Eye (tissue), 1 donor: Measurements from ENCODE around the gene FGF5.
"Not testable (repeated sequence)": the region's sequence is repeated elsewhere in the genome, so short reads cannot be mapped to it uniquely, and the experiment has no call there.

Experiments used
- DNase-seq: peaks from one replicate; pipeline ENCODE4 v3.0.0-alpha.2; 2015

Gene FGF5

GRCh38 chr4:80255329-80256095 is 11.0 kb upstream of the FGF5 start:
- DNase-seq = no peak

GRCh38 chr4:80257851-80258250 is 8.6 kb upstream of the FGF5 start:
- no peak for DNase-seq

DNA sequence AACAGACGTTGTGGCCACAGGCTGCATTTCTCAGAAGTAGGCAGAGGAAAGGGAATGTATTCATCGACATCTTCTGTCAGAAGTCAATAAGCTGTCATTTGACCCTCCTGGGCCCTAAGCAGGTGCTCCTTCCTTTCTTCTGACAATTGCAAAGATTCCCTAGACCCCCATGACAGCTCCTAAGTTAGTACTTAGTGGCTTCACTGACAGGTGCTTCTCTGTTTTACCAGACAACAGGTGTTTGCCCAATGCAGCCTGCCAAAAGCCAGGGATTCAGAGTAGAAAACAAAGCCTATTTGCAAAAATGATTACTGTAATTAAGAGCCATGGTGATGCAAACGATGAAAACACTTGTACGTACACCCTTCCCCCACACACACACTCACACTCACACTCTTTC is 7.5 kb upstream of the FGF5 start:
- DNase-seq = no peak

DNA sequence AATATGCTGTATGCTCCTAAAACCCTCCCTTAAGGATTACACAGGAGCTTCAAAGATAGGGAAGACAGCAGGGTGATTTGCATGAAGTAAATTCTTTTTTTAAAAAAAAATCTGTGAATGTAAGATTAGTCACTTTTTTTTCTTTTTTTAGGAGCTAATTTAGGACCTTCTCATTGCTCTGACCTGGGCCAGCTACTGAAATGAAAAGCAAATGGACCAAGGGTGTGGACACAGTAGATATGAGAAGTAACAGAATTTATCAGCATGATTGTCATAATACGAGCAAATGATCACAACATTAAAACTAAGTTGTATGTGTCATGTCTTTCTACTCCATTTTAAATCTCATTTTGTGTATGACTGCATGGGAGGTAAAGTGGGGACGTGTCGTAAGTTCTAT is 6.6 kb upstream of the FGF5 start:
- no peak for DNase-seq

DNA sequence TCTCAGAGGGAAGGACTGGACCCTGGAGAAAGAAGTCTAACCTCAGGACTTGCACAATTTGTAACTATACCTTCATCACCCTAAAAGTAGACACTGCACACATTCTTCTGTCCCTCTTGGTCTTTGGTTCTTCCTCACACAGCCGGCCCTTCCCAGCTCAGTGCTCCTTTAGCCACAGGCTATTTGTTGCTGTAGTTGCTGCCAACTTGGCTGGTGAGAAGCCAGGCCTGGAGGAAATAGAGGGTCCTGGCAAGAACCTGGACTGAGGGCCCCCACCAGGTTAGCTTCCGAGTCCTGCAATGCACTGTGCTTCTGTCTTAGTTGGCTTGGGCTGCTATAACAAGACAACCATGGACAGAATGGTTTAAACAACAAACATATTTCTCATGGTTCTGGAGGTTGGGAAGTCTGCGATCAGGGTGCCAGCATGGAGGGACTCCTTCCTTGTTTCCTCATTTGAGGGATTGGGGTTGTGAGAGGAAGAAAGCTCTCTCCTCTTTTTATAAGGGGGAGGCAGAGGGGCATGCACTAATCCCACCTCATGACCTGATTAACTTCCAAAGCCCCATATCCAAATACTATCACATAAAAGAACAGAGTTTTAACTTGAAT is 4.4 kb upstream of the FGF5 start:
- DNase-seq = no peak

DNA sequence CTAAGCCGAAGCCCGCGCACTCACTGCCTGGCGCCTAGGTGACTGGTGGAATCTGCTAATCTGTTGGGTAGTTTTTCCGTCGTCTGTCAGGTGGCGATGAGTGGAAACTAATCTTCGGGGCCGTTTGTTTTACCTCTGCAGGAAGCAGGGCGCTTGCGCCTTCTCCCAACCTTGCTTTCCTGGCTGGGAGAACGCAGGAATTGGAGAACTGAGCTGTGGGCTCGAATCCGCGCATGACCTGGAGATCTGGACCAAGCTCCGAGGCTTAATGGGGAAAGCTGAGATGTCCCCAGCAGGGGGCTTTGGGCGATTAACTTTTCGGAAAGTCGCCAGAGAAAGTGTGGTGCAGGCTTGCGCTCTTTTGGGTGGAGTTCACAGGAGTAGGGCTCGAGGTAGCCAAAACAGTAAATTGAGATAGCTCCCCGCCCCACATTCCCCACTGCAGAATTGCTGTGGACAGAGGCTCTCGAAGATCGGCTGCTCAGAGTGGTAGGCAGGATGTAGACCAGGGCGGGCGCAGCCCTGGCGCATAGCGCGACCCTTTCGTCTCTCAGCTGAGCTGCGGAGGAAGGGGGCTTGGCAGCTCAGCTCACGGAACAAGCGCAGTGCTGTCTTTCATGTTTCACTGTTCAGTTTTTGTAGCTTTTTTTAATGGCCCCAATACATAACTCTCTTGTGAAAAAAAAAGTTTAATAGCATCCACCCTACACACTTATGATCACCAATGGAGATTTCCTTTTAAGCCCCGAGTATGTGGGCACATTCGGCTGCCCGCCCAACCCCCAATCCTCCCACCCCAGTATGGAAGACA is 2.7 kb upstream of the FGF5 start:
- peak; percentile 58 for DNase-seq

GRCh38 chr4:80264352-80264647 is 2.2 kb upstream of the FGF5 start:
- peak; percentile 22 for DNase-seq

- no peak for DNase-seq
These were observed 1.6 kb upstream of the FGF5 start for GRCh38 chr4:80264825-80265224.

- peak; percentile 76 for DNase-seq
These were observed 752 bp upstream of the FGF5 start for GRCh38 chr4:80265571-80266252.

DNA sequence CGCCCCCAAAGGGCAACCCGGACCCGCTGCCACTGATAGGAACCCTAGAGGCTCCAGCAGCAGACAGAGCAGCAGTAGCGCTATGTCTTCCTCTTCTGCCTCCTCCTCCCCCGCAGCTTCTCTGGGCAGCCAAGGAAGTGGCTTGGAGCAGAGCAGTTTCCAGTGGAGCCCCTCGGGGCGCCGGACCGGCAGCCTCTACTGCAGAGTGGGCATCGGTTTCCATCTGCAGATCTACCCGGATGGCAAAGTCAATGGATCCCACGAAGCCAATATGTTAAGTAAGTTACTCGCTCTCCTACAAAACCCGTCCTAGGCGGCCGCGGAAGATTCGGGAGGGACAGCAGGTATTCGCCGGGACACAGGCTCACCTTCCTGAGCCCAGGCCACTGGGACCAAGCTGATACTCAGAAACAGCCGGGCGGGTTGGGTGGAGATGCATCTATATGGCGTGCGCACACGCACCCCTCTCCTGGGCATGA is 477 bp downstream of the FGF5 start:
- no peak for DNase-seq

DNA sequence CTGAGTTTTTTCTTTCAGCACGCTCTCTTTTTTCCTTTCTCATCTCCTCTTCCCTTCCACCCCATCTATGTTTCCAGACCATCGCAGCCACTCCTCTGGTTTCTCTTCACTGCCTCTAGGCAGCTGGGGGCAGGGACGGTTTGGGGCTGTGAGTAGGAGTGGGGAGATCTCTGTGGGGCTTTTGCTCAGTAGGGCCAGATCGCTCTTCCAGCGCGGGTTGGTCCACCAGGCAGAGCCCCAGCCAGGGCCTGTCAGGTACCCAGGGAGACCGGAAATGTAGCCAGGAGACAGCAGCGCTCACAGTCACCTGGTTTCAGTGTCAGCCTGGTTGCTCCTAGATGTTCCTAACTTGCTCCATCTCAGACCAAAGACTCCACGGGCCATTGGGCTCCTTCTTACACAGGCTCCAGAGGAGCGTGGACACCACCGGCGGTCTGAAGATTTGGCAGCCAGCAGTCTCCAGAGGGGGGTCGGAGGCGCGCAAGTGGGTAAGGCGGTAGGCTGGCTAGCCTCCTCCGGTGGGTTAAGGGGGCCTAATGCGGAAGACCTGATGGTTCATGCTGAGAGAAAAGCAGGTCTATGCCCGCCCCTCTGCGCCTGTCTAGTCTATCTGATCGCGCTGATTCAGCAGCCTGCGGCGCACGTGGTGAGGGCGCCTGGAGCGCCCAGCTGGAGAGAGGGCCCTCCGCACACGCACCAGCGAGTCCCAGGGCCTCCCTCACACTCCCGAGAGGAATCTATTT is 1.8 kb downstream of the FGF5 start:
- peak; percentile 38 for DNase-seq

GRCh38 chr4:80268936-80269335 is 2.5 kb downstream of the FGF5 start:
- no peak for DNase-seq

DNA sequence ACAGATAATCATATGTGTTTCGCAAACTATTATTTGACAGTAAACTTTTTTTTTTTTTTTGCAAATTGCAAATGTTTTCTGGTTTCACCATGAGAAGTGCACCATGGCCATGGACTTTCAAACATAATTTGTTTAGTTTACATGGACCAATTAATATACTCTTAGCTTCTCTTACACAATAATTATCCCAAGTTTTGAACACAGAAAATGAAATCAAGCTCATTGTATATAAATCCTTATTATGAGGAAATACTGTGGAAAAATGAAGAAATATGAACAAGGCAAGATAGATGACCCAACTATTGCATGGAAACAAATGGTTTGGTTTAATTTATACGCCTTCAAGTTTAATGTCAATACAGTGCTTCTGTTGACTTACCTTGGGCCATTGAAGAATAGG is 3.9 kb downstream of the FGF5 start:
- DNase-seq = no peak

GRCh38 chr4:80270868-80271267 is 4.4 kb downstream of the FGF5 start:
- no peak for DNase-seq

DNA sequence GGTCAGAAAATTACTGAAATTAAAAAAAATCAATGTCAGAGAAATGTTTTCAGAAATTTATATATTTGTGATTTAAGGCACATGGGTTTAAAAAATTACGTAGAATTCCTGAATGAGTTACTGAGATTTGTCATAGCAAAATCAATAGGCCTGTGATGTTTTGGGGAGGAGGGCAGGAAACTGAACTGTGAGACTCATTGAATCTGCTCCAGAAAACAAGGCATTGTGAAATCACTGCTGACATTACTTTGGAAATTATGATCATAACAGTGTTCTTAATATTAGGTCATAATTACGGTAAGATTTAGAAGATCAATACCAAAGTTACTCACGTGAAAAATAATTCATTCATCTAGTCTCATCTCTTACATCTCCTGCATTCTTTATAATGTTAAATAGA is 5.3 kb downstream of the FGF5 start:
- DNase-seq = no peak

DNA sequence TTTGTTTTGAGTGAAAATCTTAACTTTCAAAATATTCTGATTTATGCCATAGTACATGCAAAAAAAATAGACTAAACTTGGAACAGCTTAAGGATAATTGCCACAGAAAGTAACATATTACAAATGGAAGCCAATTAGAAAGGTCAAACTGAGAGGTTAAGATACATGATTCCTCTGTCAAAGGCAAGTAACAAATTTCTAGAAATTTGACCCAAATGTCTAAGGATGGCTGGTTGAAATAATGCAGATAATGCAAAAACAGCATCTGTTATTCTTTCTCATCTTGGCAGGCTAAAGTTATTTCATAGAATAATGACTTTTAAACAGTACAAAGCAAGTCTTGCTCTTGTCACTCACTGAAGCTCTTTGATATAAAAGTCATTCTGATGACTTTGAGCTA is 10.5 kb downstream of the FGF5 start:
- DNase-seq = no peak

- DNase-seq = no peak
These were observed 13.3 kb downstream of the FGF5 start for GRCh38 chr4:80279751-80280150.

DNA sequence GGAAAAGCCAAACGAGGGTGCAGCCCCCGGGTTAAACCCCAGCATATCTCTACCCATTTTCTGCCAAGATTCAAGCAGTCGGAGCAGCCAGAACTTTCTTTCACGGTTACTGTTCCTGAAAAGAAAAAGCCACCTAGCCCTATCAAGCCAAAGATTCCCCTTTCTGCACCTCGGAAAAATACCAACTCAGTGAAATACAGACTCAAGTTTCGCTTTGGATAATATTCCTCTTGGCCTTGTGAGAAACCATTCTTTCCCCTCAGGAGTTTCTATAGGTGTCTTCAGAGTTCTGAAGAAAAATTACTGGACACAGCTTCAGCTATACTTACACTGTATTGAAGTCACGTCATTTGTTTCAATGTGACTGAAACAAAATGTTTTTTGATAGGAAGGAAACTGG is 20.0 kb downstream of the FGF5 start:
- no peak for DNase-seq

DNA sequence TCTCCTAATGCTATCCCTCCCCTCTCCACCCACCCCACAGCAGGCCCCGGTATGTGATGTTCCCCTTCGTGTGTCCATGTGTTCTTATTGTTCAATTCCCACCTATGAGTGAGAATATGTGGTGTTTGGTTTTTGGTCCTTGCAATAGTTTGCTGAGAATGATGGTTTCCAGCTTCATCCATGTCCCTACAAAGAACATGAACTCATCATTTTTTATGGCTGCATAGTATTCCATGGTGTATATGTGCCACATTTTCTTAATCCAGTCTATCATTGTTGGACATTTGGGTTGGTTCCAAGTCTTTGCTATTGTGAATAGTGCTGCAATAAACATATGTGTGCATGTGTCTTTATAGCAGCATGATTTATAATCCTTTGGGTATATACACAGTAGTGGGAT is 24.2 kb downstream of the FGF5 start:
- DNase-seq = not testable (repeated sequence)

DNA sequence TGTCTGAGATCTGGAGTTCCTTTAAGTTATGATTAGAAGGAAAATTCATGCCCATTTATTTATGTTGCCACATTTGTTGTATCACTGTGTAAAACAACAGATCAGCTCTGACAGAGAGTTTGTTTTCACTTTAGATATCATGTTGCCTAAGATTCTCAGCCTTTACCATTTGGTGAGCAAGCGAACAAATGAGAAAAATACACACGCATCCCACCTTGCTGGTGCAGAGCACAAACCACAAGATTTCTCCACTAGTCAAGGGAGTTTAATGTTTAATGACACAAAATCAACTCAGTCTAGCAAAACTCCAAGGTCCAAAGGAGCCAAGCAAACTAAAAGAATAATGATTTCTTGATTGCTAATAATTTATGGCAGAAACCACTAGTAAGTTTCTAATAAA is 27.7 kb downstream of the FGF5 start:
- no peak for DNase-seq

- no peak for DNase-seq
These were observed 28.9 kb downstream of the FGF5 start for GRCh38 chr4:80295336-80295735.

- peak; percentile 47 for DNase-seq
These were observed 29.4 kb downstream of the FGF5 start for GRCh38 chr4:80295826-80296225.

DNA sequence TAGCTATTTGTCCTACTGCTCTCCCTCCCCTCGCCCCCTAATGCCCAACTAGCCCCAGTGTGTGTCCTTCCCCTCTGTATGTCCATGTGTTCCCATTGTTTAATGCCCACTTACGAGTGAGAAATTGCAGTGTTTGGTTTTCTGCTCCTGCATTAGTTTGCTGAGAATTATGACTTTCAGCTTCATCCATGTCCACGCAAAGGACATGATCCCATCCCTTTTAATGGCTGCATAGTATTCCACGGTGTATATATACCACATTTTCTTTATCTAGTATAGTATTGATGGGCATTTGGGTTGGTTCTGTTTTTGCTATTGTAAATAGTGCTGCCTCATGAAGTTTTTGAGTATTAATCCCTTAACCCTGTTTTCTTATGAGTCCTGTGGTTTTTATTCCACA is 35.4 kb downstream of the FGF5 start:
- DNase-seq = no peak
